HepG2 (cell line): ENCODE results near the gene PLEKHA6. TPM values are rescaled to one million over a fixed set of nuclear protein-coding genes. Genes with fewer than 3 reads are reported as not detected.

Experiments used
- ATAC-seq: fragments of 200-7000 bp; cut with Tn5 transposase; 3 replicates; pipeline ENCODE4 v1.9.1; 2020; ENCODE audit warnings: mild to moderate bottlenecking, moderate library complexity
- BruUV-seq: library from RNA; stranded (reverse); fragments of 400-500 nt; replicated peaks from 2 replicates; lab custom pipeline; 2021; lab: Mats Ljungman, UMichigan
- CTCF ChIA-PET: fragments of 300-600 bp; formaldehyde crosslinking; extraction: SDS; loops from one replicate; lab custom pipeline; 2021; ENCODE audit warnings: low total read pairs, inconsistent platforms, low intra/inter-chr PET ratio; lab: Yijun Ruan, JAX
- POLR2A ChIA-PET: fragments of 350-600 bp; sonication (Branson Sonifier 250); formaldehyde crosslinking; loops from one replicate; lab custom pipeline; 2020; ENCODE audit warnings: antibody characterized with exemption, inconsistent platforms; lab: Yijun Ruan, JAX
- DNase-seq: peaks from one replicate; pipeline ENCODE4 v3.0.0-alpha.2; 2015; ENCODE audit warnings: low spot score
- FAIRE-seq: peaks from 3 replicates; lab custom pipeline; 2011; peaks lifted over from hg19 to GRCh38; lab: Jason Lieb, UNC
- H2AFZ ChIP-seq: one replicate; pipeline ENCODE4 v1.6.1; 2011; ENCODE audit warnings: low read length, inconsistent platforms
- H3K27ac ChIP-seq: fragments of 300-600 bp; 3 replicates; pipeline ENCODE4 v1.8.0; 2011; ENCODE audit warnings: mixed run types, mild to moderate bottlenecking, mixed read lengths, low read length, inconsistent platforms; ENCODE audit not compliant: insufficient read depth; ENCODE audit errors: extremely low read length
- H3K27me3 ChIP-seq, 2 experiments: fragments of 200-600 bp in 1 of 2; 2 replicates in 1 of 2; 3 replicates in 1 of 2; pipeline versions ENCODE4 v1.6.0 to v1.8.0; 2011; ENCODE audit warnings: low read length in 2 of 2, mild to moderate bottlenecking in 2 of 2, moderate library complexity in 2 of 2, inconsistent platforms in 1 of 2; ENCODE audit not compliant: insufficient read depth in 2 of 2, control insufficient read depth in 1 of 2
- H3K36me3 ChIP-seq, 2 experiments: fragments of 200-600 bp in 1 of 2; replicated peaks in 1 of 2; 2 replicates in 1 of 2; 3 replicates in 1 of 2; pipeline versions ENCODE4 v1.5.1 to v1.8.0; 2011; ENCODE audit warnings: low read length in 2 of 2, inconsistent platforms in 1 of 2; ENCODE audit not compliant: insufficient read depth in 2 of 2, control insufficient read depth in 1 of 2
- H3K4me1 ChIP-seq: 2 replicates; pipeline ENCODE4 v1.5.1; 2012; ENCODE audit warnings: low read length, inconsistent platforms; ENCODE audit not compliant: insufficient read depth
- H3K4me2 ChIP-seq: 2 replicates; pipeline ENCODE4 v1.6.0; 2011; ENCODE audit warnings: low read depth, low read length, inconsistent platforms
- H3K4me3 ChIP-seq, 3 experiments: fragments of 200-600 bp in 1 of 3; sonication (generic), shearing (Covaris generic) in 1 of 3; replicated peaks in 1 of 3; 2 replicates each; pipeline ENCODE4 v1.5.1; 2011 to 2016; ENCODE audit warnings: low read length in 3 of 3, inconsistent platforms in 2 of 3, low read depth in 2 of 3, mild to moderate bottlenecking in 2 of 3, control low read depth in 1 of 3, mixed read lengths in 1 of 3; ENCODE audit not compliant: insufficient read depth in 1 of 3
- H3K79me2 ChIP-seq: one replicate; pipeline ENCODE4 v1.6.1; 2011; ENCODE audit warnings: low read length, inconsistent platforms; ENCODE audit not compliant: insufficient read depth
- H3K9ac ChIP-seq: 2 replicates; pipeline ENCODE4 v1.6.0; 2011; ENCODE audit warnings: mild to moderate bottlenecking, low read depth, low read length, inconsistent platforms; ENCODE audit not compliant: insufficient read depth
- H3K9me3 ChIP-seq: 2 replicates; pipeline ENCODE4 v1.5.1; 2012; ENCODE audit warnings: mild to moderate bottlenecking, low read length
- H4K20me1 ChIP-seq: 2 replicates; pipeline ENCODE4 v1.6.0; 2011; ENCODE audit warnings: inconsistent platforms, mild to moderate bottlenecking, low read length, moderate library complexity; ENCODE audit not compliant: insufficient read depth
- ARID4A ChIP-seq: sonication (generic); formaldehyde crosslinking; IDR thresholded peaks from 2 replicates; pipeline ENCODE4 v1.5.0; 2020; ENCODE audit warnings: mild to moderate bottlenecking, missing genetic modification reagents, borderline replicate concordance
- CENPT ChIP-seq: sonication (generic); formaldehyde crosslinking; IDR thresholded peaks from 2 replicates; pipeline ENCODE4 v1.8.0; 2022; ENCODE audit warnings: low read depth, mild to moderate bottlenecking, moderate library complexity, missing genetic modification reagents
- ELF4 ChIP-seq: sonication (generic); formaldehyde crosslinking; IDR thresholded peaks from 2 replicates; pipeline ENCODE4 v1.5.0; 2020; ENCODE audit warnings: missing genetic modification reagents, mild to moderate bottlenecking, moderate library complexity, borderline replicate concordance
- FOXC1 ChIP-seq: sonication (generic); formaldehyde crosslinking; IDR thresholded peaks from 2 replicates; pipeline ENCODE4 v1.8.0; 2022; ENCODE audit warnings: mild to moderate bottlenecking, missing genetic modification reagents, borderline replicate concordance
- MTF1 ChIP-seq: sonication (generic); formaldehyde crosslinking; IDR thresholded peaks from 2 replicates; pipeline ENCODE4 v1.5.0; 2020; ENCODE audit warnings: missing genetic modification reagents
- NR3C1 ChIP-seq: sonication (generic); formaldehyde crosslinking; IDR thresholded peaks from 2 replicates; pipeline ENCODE4 v1.4.0; 2020; ENCODE audit warnings: missing genetic modification reagents
- SIN3A ChIP-seq: IDR thresholded peaks from 2 replicates; pipeline ENCODE4 v1.6.1; 2011; ENCODE audit warnings: low read depth, mild to moderate bottlenecking, control low read depth, low read length, borderline replicate concordance
- THYN1 ChIP-seq: sonication (generic); formaldehyde crosslinking; IDR thresholded peaks from 2 replicates; pipeline ENCODE4 v1.8.1; 2023; ENCODE audit warnings: low read depth, mild to moderate bottlenecking, moderate library complexity, missing genetic modification reagents, borderline replicate concordance
- ZBTB38 ChIP-seq: sonication (generic); formaldehyde crosslinking; IDR thresholded peaks from 2 replicates; pipeline ENCODE4 v1.5.1; 2020; ENCODE audit warnings: mild to moderate bottlenecking, missing genetic modification reagents
- ZNF275 ChIP-seq: sonication (generic); formaldehyde crosslinking; IDR thresholded peaks from 2 replicates; pipeline ENCODE4 v1.8.0; 2022; ENCODE audit warnings: missing genetic modification reagents, mild to moderate bottlenecking, inconsistent platforms, borderline replicate concordance
- ZNF354B ChIP-seq: sonication (generic); formaldehyde crosslinking; IDR thresholded peaks from 2 replicates; pipeline ENCODE4 v1.8.0; 2022; ENCODE audit warnings: mild to moderate bottlenecking, missing genetic modification reagents
- ZNF546 ChIP-seq: sonication (generic); formaldehyde crosslinking; conservative IDR thresholded peaks from 2 replicates; pipeline ENCODE4 v1.8.1; 2023; ENCODE audit warnings: mild to moderate bottlenecking, missing genetic modification reagents
- ZNF547 ChIP-seq: sonication (generic); formaldehyde crosslinking; IDR thresholded peaks from 2 replicates; pipeline ENCODE4 v1.5.1; 2020; ENCODE audit warnings: mild to moderate bottlenecking, missing genetic modification reagents
- ZNF549 ChIP-seq: sonication (generic); formaldehyde crosslinking; IDR thresholded peaks from 2 replicates; pipeline ENCODE4 v1.5.0; 2020; ENCODE audit warnings: missing genetic modification reagents
- ZSCAN25 ChIP-seq: sonication (generic); formaldehyde crosslinking; IDR thresholded peaks from 2 replicates; pipeline ENCODE4 v1.8.0; 2022; ENCODE audit warnings: mild to moderate bottlenecking, missing genetic modification reagents
- WGBS: methylation state at CpG from one replicate; pipeline ENCODE4 v1.1.6; 2017; ENCODE audit warnings: low lambda C conversion rate; 5-methylcytosine and 5-hydroxymethylcytosine counted together
- in situ Hi-C: cut with HindIII; loops from 2 replicates; pipeline ENCODE4 v1.10.0; 2017; ENCODE audit warnings: low pct_unique_long_range_greater_than_20kb; ENCODE audit not compliant: extremely low pct_ligation_motif_present
- intact Hi-C: fragments of 100-400 bp; cut with micrococcal nuclease; formaldehyde crosslinking; loops from one replicate; pipeline ENCODE4 v1.10.0; 2022; ENCODE audit not compliant: unreplicated experiment
- polyA plus RNA-seq, 8 experiments: library from polyadenylated mRNA; depleted of rRNA in 3 of 8; stranded (reverse) in 7 of 8; unstranded in 1 of 8; fragments of >200 nt; fragmentation: Illumina TruSeq in 4 of 8; extraction: Trizol in 4 of 8; gene quantifications; 2 replicates each; pipeline versions ENCODE4 v1.2.1 to v1.2.3, GENCODE V29; 2011 to 2016; ENCODE audit warnings: low read depth in 4 of 8, missing spikeins in 1 of 8, mixed read lengths in 1 of 8; ENCODE audit not compliant: insufficient read depth in 1 of 8
- total RNA-seq, 5 experiments: library from RNA; depleted of rRNA; stranded (reverse); fragments of >200 nt; fragmentation: Illumina TruSeq; extraction: Trizol; gene quantifications; 2 replicates each; pipeline ENCODE4 v1.2.3, GENCODE V29; 2016; ENCODE audit warnings: low read depth in 1 of 5

The PLEKHA6 gene
- total and polyA plus RNA-seq, 2 of the 13 experiments (the other 11 are each of a cell fraction or from before 2014, with no cell fraction given): 5.3 to 11.4 TPM

GRCh38 chr1:204385727-204386126, 26.0 kb upstream of the PLEKHA6 start:
- in situ Hi-C loops: no loop called here
- no TSS peak for BruUV-seq

More at GRCh38 chr1:204385727-204386126, 26.0 kb upstream of the PLEKHA6 start:
- Histone ChIP-seq H2AFZ (no peak overlapping the region), H3K4me1 (peaks cover 18% of the 10 kb centered on the region), H3K79me2 (no peaks in the 10 kb centered on the region), H3K27ac (no peak overlapping the region)
- no peak for ATAC-seq
- DNase-seq: no peak
- intact Hi-C loops: no loop called here
- POLR2A ChIA-PET: interaction anchor here (0.7 to 1.2 kb wide), 3 partner anchors 8 to 13 kb away, joined by 3 to 4 read pairs (median 3); no protein-coding TSS in a partner anchor
- no peak for TF ChIP-seq ELF4 (CRISPR knock-in tag)
- TF ChIP-seq ZBTB38: no peak
- TF ChIP-seq MTF1 (CRISPR knock-in tag): no peak
- TF ChIP-seq ZNF549 (CRISPR knock-in tag): no peak
- no peak for TF ChIP-seq SIN3A
- no peak for TF ChIP-seq NR3C1 (CRISPR knock-in tag)
- no peak for TF ChIP-seq ARID4A (CRISPR knock-in tag)
- no peak for TF ChIP-seq ZNF275 (CRISPR knock-in tag)
- no peak for TF ChIP-seq ZNF546 (CRISPR knock-in tag)
- no peak for TF ChIP-seq CENPT
- TF ChIP-seq FOXC1 (CRISPR knock-in tag): no peak
- TF ChIP-seq ZNF547 (CRISPR knock-in tag): no peak
- TF ChIP-seq THYN1: no peak
- TF ChIP-seq ZNF354B: no peak
- no peak for TF ChIP-seq ZSCAN25 (CRISPR knock-in tag)
- TF ChIP-seq, all 625 proteins: peak for 0
- no peaks in the 10 kb centered on the region for H3K27me3 ChIP-seq
- 92% methylated on average over 2 of the region's 2 CpGs for WGBS
- no peaks in the 10 kb centered on the region for H3K9me3 ChIP-seq
- CTCF ChIA-PET: no interaction called here
- H3K4me2 ChIP-seq: no peak overlapping the region
- H3K9ac ChIP-seq: no peak overlapping the region
- H4K20me1 ChIP-seq: no peaks in the 10 kb centered on the region
- no peak overlapping the region for H3K4me3 ChIP-seq
- H3K36me3 ChIP-seq: no peaks in the 10 kb centered on the region
- FAIRE-seq: no peak
